GM18517 (cell line): Measurements from ENCODE around the gene MYO1F.
"Not testable (repeated sequence)": the region's sequence is repeated elsewhere in the genome, so short reads cannot be mapped to it uniquely, and the experiment has no call there.

ENCODE experiments used
- ATAC-seq: cut with Tn5 transposase; IDR thresholded peaks from one replicate; pipeline ENCODE4 v1.9.1; 2021; ENCODE audit warnings: mild to moderate bottlenecking, moderate library complexity; ENCODE audit not compliant: unreplicated experiment

Gene MYO1F

DNA sequence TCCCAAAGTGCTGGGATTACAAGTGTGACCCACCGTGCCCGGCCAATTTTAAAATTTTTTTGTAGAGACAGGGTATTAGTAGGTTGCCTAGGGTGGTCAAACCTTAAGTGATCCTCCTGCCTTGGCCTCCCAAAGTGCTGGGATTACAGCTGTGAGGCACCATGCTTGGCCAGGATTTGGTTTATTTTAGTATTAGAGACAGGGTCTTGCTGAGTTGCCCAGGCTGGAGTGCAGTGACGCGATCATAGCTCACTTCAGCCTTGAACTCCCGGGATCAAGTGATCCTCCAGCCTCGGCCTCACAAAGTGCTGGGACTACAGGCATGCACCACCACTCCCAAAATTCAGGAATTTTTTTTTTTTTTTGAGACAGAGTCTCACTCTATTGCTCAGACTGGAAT is 57.9 kb downstream of the MYO1F start:
- no peak for ATAC-seq

DNA sequence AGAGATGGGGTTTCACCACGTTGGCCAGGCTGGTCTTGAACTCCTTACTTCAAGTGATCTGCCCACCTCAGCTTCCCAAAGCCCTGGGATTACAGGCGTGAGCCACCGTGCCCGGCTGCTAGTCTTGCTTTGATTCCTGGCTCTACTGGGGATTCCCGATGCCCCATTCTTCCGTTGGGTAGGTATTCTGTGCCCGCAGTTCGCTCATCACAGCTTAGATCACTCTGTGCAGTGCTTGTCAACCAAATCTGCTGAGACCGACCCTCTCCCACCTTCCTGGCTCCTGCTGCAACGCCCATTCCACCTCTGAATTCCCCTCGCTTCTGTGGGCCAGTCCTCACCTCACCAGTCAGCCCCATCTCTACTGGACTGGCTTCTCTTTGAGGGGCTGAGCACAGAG is 58.7 kb downstream of the MYO1F start:
- no peak for ATAC-seq

DNA sequence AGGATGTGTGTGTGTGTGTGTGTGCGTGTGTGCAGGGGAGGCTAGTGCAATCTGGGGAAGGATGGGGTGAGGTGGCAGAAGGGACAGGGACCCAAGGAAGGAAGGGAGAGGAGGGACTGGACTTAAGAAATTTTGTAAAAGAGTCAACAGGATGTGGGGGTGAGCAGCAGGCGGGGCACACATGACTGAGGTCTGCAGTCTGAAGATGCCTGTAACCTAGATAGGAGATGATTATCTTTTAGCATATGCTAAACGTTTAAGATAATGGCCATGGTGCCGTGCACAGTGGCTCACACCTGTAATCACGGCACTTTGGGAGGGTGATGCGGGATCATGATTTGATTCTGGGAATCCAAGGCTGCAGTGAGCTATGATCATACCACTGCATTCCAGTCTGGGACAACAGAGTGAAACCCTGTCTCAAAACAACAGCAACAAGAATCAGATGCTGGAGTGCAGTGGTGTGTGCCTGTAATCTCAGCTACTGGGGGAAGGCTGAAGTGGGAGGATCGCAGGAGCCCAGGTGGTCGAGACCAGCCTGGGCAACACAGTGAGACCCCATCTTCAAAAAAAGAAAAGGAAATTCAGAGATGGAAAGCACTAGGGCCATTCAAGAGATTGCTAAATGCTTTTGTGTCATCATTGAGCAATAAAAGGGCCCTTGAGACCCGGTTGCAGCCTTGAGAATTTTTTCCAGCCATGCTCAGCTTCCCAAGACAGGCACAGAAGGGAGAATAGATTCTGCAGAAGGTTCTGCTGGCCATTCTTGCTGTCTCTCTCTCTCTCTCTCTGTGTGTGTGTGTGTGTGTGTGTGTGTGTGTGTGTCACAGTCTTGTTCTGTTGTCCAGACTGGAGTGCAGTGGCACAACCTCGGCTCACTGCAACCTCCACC is 59.4 kb downstream of the MYO1F start:
- ATAC-seq, result no peak

DNA sequence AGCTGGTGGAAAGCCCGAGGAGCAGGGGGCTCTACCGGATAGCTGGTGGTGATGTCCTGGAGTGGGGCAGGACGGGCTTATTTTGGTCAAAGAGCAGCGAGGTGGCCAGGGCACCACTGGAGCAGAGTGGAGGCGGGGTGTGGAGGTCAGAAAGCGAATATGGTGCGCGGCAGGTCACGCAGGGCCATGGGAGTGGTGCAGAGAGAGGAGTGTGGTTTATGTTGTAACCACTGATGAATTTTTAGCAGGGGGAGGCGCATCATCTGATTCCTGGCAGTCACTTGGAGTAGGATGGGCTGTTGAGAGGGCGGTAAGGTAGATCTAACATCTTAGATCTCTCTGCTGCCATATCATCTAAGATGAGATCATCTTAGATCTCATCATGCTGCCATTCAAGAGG is 61.9 kb downstream of the MYO1F start:
- ATAC-seq, result no peak

DNA sequence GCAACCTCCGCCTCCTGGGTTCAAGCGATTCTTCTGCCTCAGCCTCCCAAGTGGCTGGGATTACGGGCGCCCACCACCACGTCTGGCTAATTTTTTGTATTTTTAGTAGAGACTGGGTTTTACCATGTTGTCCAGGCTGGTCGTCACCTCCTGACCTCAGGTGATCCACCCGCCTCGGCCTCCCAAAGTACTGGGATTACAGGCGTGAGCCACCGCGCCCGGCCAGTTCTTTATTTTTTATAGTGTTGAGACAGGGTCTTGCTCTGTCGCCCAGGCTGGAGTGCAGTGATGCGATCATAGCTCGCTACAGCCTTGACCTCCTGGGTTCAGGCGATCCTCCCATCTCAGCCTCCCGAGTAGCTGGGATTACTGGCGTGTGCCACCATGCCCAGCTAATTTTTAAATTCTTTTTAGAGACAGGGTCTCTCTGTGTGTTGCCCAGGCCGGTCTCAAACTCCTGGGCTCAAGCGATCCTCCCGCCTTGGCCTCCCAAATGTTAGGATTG is 62.7 kb downstream of the MYO1F start:
- ATAC-seq, result not testable (repeated sequence)

DNA sequence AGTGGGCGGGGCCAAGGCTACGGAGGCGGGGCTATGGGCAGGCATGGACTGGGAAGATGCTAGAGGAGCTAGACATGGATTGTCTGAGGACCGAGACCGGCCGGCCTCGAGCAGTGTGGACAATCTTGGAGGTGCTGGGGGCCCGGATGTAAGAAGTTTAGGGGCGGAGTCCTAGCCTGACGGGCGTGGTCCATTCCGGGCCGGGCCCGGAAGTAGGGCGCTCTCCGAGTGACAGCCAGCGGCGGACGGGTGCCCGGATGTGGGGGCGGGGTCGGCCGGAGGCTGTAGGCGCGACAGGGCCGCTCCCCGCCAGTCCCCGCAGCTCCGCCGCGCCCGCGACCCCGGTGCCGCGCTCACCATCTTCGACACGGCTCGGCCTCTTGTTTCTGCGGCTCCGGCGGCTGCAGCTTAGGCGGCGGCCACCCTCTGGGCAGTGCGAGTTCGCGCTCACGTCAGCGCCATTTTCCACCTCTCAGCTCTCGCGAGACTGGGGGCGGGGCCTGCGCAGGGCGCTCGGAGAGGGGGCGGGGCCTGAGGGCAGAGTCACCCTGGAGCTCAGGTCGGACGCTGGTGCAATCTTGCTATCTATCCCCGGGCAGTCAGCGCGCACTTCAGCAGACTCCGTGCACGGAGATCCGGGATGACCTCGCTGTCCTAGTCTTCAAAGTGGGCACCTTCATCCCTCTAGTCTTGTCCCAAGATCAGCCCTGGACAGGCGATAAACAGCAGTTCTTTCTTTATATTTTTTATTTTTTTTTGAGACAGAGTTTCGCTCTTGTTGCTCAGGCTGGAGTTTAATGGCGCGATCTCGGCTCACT is 63.3 kb downstream of the MYO1F start, which contains the start of gene ZNF414:
TSS of gene ZNF414 (minus strand) at position 481 of the 818 bp plus-strand sequence. CDS start at position 360, 121 bp downstream.
- peak; percentile 88 for ATAC-seq

DNA sequence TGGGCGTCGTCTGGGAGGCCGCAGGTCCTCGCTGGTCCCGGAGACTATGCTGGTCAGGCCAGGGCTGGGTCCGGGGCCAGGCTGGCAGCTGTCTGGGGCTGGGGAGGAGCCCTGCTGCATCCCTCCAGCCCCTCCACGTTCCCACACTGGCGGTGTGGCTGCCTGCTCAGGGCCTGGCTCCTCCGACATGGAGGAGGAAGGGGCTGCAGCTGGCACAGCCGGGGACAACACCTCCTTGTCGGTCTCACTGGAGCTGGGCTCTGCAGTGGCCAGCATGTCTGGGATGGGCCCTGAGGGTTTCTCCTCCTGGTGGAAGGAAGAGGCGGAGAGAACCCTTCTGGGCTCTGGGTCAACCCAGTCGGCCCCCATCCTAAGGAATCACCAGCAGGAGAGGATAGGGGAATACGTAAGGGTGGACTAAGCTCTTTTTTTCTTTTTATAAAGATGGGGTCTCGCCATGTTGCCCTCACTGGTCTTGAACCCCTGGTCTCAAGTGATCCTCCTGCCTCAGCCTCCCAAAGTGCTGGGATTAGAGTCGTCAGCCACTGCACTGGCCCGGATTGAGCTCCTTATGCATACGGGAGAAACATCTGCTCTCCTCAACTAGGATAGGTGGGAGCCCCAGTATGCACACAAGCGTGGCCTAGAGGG is 64.1 kb downstream of the MYO1F start:
- no peak for ATAC-seq

DNA sequence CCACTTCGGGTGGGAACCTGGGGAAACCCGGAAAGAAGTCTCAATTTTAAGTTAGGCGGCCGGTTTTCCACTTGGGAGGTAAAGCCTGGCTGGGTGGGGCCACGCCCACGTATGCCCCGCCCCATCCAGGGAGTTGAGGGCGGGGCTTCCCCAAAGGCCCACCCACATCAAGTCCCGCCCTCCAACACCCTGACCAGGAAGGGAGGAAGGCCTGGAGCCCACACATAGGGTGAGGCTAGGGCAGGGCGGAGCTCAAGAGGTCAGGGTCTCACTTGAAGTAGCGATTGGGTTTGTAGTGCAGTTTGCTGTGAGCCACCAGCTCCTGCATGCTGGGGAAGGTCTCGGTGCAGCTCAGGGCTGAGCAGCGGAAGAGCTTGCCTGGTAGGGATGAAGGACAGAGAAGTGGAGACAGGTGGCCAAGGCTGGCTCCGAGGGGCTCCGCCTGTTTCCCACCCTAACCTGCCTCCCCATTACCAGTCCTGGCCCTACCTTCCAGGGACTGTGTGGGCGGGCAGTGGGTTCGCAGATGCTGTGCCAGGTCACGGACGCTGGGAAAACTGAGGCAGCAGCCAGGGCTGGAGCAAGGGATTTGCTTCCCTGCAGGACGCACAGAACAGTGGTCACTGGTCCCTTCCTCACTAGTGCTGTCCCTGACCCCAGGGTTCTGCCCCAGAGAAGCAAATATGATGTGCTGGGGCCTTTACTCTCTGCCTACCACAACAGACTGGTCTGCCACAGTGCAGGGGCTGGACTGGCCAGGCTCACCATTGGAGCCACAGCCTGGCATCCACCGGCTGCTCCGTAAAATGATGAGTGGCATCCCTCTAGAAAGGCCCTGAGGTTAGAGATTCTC is 64.9 kb downstream of the MYO1F start:
- ATAC-seq, result no peak

DNA sequence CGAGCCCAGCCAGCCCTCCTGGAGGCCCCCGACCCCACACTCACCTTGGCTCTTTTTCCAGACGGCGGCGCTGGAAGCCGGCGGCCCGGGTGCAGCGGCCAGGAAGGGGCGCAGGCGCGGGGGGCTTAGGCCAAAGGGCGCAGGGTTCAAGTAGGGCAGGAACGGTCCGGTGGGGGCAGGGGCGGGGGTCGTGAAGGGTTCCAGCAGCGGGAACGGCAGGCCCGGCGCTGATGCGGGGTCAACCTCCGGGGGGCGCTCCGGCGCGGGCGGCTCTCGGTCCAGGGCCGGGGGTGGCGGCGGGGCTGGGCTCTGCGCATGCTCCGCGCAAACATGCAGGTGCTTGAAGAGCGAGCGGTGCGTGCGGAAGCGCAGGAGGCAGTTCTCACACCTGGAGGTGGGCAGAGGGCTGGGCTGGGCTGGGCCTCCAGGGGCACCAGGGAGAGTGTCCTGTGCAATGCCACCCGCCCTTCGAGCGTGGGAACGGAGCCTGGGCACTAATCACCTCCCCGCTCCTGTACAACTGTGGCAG is 65.6 kb downstream of the MYO1F start:
- ATAC-seq, result no peak

DNA sequence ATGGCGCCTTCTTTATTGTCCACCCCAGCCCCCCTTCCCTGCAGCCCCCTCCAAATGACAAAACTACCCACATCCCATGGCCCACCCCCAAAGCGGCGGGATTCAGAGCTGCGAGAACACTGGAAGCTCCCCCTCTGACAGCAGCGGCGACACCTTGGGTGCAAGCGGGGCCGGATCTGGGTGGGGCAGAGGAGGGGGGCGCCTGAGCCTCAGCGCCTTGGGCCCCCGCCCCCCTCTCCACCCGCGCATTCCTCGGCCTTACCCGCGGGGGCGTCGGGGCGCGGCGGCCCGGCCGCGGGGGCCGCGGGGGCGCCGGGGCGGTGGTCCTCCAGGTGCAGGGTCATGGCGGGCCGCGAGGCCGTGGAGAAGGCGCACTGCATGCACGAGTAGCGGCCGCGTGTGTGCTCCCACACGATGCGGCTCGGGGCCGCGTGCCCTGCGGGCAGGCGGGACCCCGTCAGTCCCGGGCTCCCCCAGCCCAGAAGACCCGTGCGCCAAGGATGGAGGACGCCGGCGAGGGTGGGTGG is 66.6 kb downstream of the MYO1F start:
- no peak for ATAC-seq

DNA sequence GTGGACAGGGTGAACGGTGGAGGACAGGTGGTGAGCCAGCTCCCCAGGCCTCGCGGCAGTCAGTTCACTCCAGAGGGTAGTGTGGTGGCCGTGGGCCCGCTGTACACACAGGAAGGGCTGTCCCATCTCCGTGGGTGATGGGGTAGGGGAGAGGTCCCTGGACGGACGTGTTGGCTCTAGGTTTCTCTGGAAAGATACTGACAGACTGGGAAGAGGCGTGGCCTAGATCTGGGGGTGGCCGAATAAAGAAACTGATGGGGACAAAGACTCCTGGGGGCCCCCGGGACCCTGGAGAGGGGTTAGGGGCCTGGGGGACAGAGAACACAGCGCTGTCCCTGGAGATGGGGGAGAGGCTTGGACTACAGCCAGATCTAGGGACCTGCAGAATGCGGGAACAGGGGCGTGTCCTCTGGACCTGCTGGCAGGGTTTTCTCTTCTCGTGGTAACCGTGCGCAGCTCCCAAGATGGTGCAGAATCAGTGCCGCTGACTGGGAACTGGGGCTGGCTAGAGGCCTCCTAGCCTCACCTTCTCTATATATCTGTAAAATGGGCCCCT is 70.8 kb downstream of the MYO1F start:
- ATAC-seq, result no peak

DNA sequence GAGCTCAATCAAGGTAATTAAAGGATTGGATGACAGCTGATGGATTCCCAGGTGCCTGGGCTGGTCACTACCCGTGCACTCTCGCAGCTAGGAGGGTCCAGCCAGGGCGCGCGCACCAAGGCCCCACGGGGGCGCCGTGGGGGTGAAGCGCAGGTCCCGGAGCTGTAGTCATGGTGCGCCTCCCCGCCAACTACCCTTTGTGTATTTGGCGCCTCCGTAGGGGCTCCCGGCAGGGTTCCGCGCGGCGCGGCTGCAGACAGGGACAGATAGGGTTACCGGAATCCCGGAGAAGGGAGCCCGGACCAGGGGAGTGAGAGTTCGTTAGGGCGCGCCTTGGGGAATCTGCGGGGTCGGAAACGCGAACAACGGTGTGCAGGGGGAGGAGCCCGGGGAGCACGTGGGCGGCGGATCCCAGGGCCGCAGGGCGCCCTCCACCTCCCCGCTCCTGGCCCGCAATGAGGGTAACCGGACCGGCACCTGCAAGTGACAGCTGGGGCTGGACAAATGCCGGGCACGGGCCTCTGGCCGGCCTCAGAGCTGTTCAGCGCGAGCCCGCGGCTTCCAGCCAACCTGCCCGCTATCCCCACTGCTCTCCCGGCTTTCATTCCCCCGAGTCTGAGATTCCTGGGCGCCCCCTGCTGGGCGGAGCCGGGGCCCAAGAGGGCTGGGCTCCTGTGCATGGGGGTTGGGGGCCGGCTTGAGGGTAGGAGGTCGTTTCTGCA is 71.4 kb downstream of the MYO1F start:
- no peak for ATAC-seq

DNA sequence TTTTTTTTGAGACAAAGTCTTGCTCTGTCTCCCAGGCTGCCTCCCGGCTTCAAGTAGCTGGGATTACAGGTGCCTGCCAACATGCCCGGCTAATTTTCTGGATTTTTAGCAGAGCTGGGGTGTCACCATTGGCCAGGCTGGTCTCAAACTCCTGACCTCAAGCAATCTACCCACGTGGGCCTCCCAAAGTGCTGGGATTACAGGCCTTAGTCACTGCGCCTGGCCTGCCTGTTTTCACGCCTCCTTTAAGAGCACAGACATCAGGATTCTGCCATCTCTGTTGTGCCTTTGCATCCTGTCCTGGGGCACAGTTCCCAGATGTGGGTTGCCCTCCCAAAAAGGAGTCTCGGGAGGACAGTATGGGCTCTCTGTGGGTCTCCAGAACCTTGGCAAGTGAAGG is 72.3 kb downstream of the MYO1F start:
- ATAC-seq, result no peak

DNA sequence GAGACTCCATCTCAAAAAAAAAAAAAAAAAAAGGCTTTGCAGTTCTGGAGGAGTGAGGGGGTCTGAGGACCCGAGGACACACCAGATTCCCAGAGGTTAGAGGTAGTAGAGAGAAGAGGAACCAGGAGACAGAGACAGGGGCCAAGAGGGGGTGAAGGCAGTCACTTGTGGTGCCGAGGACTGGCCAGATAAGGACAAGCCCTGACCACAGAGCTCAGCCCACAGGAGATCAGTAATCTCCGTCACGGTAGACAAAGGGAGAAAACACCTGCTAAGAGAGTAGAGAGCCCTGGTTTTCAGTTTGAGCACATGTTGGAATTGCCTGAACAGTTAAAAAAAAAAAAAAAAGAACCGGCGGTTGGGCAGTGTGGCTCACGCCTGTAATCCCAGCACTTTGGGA is 73.1 kb downstream of the MYO1F start:
- ATAC-seq, result no peak

DNA sequence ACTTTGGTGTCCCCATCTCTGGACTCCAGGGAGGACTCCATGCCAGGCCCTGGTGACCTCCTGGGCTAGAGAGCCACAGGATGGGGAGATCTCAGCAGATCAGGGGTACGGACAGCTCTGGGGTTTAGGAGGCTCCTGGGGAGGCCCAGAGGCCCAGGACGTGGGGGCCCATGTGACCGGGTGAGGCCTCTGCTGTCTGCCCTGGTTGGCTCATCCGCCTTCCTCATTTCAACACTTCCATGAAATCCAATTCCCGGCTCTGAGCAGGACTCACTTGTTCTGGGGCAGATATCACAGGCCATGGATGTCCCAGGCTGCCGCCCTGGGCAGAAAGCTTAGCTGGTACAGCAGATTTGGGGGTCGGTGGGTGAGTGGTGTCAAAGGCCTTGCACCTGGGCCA is 73.7 kb downstream of the MYO1F start:
- ATAC-seq, result no peak

DNA sequence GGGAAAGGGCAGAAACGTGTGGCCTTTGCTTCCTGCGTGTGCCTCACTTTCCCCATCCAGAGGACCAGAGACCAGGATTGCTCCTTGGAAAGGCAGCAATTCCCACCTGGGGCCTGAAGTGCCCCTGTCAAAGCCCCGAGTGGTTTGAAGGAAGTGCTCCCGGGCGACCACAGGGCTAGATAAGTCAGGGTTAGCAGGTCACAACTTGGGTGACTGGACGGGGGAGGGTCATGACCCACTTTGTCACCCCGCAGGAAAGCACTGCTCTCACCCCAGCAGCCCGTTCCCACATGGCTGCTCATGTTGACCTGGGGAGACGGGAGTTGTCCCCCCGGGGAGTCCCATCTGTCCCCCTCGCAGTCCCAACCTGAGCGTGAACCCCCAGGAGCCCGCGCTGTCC is 75.3 kb downstream of the MYO1F start:
- no peak for ATAC-seq

DNA sequence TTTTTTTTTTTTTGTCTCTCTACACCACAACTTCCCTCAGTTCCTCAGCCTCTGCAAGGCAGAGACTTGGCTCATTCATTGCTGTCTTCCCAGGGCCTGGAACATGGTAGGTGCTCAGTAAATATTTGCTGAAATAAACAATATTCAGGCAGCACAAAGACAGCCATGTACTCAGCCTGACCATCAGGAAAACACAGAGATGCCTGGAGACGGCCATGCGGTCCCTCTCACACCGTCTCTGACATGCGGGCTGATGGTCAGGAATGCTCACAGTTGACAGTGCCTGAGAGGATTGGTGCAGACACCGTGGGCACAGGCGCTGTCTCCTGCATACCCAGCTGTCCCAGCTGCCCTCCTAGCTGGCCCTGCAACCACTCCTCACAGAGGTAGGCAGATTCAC is 75.7 kb downstream of the MYO1F start:
- no peak for ATAC-seq

DNA sequence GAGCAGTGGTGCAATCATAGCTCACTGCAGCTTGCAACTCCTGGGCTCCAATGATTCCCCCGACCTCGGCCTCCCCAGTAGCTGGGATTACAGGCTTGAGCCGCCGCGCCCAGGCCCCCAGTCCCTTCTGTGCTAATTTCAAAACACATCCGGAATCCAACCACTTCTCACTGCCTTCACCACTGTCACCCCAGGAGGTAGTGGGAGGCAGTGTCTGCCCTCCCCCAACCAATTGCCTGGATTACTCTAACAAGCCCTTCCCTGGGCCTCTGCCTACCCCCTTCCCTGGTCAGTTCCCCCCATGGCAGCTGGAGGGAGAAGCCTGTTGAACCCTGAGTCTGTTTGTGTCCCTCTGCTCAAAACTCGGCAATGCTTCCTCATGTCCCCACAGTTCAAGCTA is 77.1 kb downstream of the MYO1F start:
- ATAC-seq, result no peak
